ENCODE results near the gene PRDM11.

The PRDM11 gene

GRCh38 chr11:45174963-45175362 lies 28.5 kb downstream of the PRDM11 start:
- Histone ChIP-seq H3K4me3 (ENCODE audit: low read depth, low read length, poor library complexity, severe bottlenecking) (no peak overlapping the region), H4K20me1 (ENCODE audit: insufficient read depth, low read length) (no peaks in the 10 kb centered on the region), H3K27ac (ENCODE audit: low read depth, low read length, poor library complexity, severe bottlenecking) (no peak overlapping the region), H3F3A (ENCODE audit: insufficient read depth, low read length) (no peaks in the 10 kb centered on the region), H3K27me3 (ENCODE audit: insufficient read depth, low read length) (no peaks in the 10 kb centered on the region), H3K9me3 (ENCODE audit: low read length) (no peaks in the 10 kb centered on the region), H3K4me2 (ENCODE audit: low read length) (no peak overlapping the region), H3K79me2 (ENCODE audit: insufficient read depth, low read length) (no peaks in the 10 kb centered on the region), H3K4me1 (ENCODE audit: insufficient read depth, low read length, severe bottlenecking) (no peaks in the 10 kb centered on the region), H2AFZ (ENCODE audit: low read length) (no peak overlapping the region), H3K9ac (ENCODE audit: low read length) (no peak overlapping the region), H3K36me3 (ENCODE audit: insufficient read depth, low read length) (no peaks in the 10 kb centered on the region), H3K9me2 (ENCODE audit: low read depth, low read length) (no peaks in the 10 kb centered on the region)
- TF ChIP-seq CTCF (IDR thresholded peaks at IDR 0.05; ENCODE audit: low read length) (no peak), EZH2 (IDR thresholded peaks at IDR 0.05; ENCODE audit: borderline replicate concordance, low read length) (no peak)

GRCh38 chr11:45176996-45177395 lies 30.6 kb downstream of the PRDM11 start:
- no peak overlapping the region for H3K9ac ChIP-seq (ENCODE audit: low read length)
- H3K79me2 ChIP-seq (ENCODE audit: insufficient read depth, low read length): no peaks in the 10 kb centered on the region
- H4K20me1 ChIP-seq (ENCODE audit: insufficient read depth, low read length): no peaks in the 10 kb centered on the region
- no peak overlapping the region for H3K27ac ChIP-seq (ENCODE audit: low read depth, low read length, poor library complexity, severe bottlenecking)
- H3K4me1 ChIP-seq (ENCODE audit: insufficient read depth, low read length, severe bottlenecking): no peaks in the 10 kb centered on the region
- H3F3A ChIP-seq (ENCODE audit: insufficient read depth, low read length): no peaks in the 10 kb centered on the region
- TF ChIP-seq EZH2 (IDR thresholded peaks at IDR 0.05; ENCODE audit: borderline replicate concordance, low read length) (no peak), CTCF (IDR thresholded peaks at IDR 0.05; ENCODE audit: low read length) (no peak)
- H2AFZ ChIP-seq (ENCODE audit: low read length): no peak overlapping the region
- no peaks in the 10 kb centered on the region for H3K9me2 ChIP-seq (ENCODE audit: low read depth, low read length)
- no peaks in the 10 kb centered on the region for H3K9me3 ChIP-seq (ENCODE audit: low read length)
- no peak overlapping the region for H3K4me3 ChIP-seq (ENCODE audit: low read depth, low read length, poor library complexity, severe bottlenecking)
- H3K27me3 ChIP-seq (ENCODE audit: insufficient read depth, low read length): no peaks in the 10 kb centered on the region
- no peaks in the 10 kb centered on the region for H3K36me3 ChIP-seq (ENCODE audit: insufficient read depth, low read length)
- no peak overlapping the region for H3K4me2 ChIP-seq (ENCODE audit: low read length)

- no peak overlapping the region for H3K4me3 ChIP-seq (ENCODE audit: low read depth, low read length, poor library complexity, severe bottlenecking)
- H4K20me1 ChIP-seq (ENCODE audit: insufficient read depth, low read length): no peaks in the 10 kb centered on the region
- no peaks in the 10 kb centered on the region for H3K4me1 ChIP-seq (ENCODE audit: insufficient read depth, low read length, severe bottlenecking)
- no peak overlapping the region for H2AFZ ChIP-seq (ENCODE audit: low read length)
- no peak overlapping the region for H3K4me2 ChIP-seq (ENCODE audit: low read length)
- H3F3A ChIP-seq (ENCODE audit: insufficient read depth, low read length): no peaks in the 10 kb centered on the region
- no peaks in the 10 kb centered on the region for H3K9me3 ChIP-seq (ENCODE audit: low read length)
- H3K27me3 ChIP-seq (ENCODE audit: insufficient read depth, low read length): no peaks in the 10 kb centered on the region
- TF ChIP-seq CTCF (IDR thresholded peaks at IDR 0.05; ENCODE audit: low read length): no peak
- TF ChIP-seq EZH2 (IDR thresholded peaks at IDR 0.05; ENCODE audit: borderline replicate concordance, low read length): no peak
- peaks cover 2% of the 10 kb centered on the region; the same call in 1 of the 2 replicates for H3K36me3 ChIP-seq (ENCODE audit: insufficient read depth, low read length)
- H3K27ac ChIP-seq (ENCODE audit: low read depth, low read length, poor library complexity, severe bottlenecking): no peak overlapping the region
- no peaks in the 10 kb centered on the region for H3K79me2 ChIP-seq (ENCODE audit: insufficient read depth, low read length)
- no peaks in the 10 kb centered on the region for H3K9me2 ChIP-seq (ENCODE audit: low read depth, low read length)
- H3K9ac ChIP-seq (ENCODE audit: low read length): no peak overlapping the region
These were observed 31.8 kb downstream of the PRDM11 start for GRCh38 chr11:45178223-45178622.

All from OCI-LY1 (cell line).